ENCODE results near the gene PRKAG1. TPM values are rescaled to one million over a fixed set of nuclear protein-coding genes. Genes with fewer than 3 reads are reported as not detected.

PRKAG1 gene
- total RNA-seq, 2 experiments from 2014 or later, result 58.9 to 66.0 TPM

DNA sequence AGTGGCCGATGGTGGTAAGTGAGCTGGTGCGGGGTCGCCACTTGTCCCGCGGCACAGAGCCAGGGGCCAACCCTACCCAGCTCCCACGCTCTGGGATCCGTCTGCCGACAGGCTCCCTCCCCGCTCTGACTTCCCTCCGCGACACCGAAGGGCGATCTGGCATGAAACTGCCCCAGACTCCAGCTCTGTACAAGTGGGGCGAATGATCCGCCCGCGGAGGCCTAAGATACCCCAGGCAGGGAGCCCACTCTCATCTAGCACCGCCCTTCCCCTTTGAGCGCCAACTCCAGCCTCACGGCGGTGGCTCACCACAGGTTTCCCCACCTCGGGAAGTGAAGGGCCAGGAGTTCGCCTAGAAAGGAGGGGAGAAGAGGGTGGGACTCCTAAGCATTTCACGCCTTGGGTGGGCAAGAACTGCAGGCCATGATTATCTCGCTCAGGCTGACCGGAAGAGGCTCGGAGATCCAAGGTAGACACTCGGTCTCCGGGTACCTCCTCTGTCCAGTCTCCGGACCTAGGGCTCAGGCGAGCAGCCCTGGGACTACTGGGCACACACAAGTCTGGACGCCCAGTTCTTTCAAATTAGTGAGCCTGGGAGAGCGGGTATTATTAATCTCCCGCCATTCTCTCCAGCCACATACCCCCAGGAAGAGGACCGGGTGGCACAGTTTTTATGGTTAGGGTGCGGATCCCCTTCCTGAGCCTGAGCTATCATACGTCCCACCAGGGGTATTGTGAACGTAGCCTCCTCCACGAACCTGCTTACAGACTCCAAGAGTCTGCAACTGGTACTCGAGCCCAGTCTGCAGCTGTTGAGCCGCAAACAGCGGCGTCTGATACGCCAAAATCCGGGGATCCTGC is 39.6 kb downstream of the PRKAG1 start:
- no peak for DNase-seq
- Mint-ChIP-seq H3K4me3 (peak overlapping the region; percentile 75), H3K4me1 (peaks cover 50% of the 10 kb centered on the region), H3K27me3 (peaks cover 82% of the 10 kb centered on the region), H3K9me3 (ENCODE audit: low read depth) (no peaks in the 10 kb centered on the region), H3K27ac (peak overlapping the region; percentile 64), H3K36me3 (no peaks in the 10 kb centered on the region)
- peak; percentile 6 for ATAC-seq
- CTCF ChIA-PET, result interaction anchor here (0.7 to 39.1 kb wide), 27 partner anchors 9 to 187 kb away, joined by 3 to 921 read pairs (median 4); partner anchors contain the start of genes ARF3, DDN, DDX23 and DHH

DNA sequence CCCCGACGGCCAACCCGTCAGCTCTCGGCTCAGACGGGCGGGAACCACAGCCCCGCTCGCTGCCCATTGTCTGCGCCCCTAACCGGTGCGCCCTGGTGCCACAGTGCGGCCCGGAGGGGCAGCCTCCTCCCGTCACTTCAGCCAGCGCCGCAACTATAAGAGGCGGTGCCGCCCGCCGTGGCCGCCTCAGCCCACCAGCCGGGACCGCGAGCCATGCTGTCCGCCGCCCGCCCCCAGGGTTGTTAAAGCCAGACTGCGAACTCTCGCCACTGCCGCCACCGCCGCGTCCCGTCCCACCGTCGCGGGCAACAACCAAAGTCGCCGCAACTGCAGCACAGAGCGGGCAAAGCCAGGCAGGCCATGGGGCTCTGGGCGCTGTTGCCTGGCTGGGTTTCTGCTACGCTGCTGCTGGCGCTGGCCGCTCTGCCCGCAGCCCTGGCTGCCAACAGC is 40.3 kb downstream of the PRKAG1 start, which contains the start of gene WNT1:
Gene WNT1, plus strand, starts transcription at position 32 of the 450 bp plus-strand sequence. Its CDS starts 329 bp downstream, at position 361.
- Mint-ChIP-seq H3K9me3 (ENCODE audit: low read depth) (no peaks in the 10 kb centered on the region), H3K27me3 (peaks cover 81% of the 10 kb centered on the region), H3K4me1 (peaks cover 50% of the 10 kb centered on the region), H3K36me3 (no peaks in the 10 kb centered on the region), H3K4me3 (peak within 1 kb of the TSS; percentile 75), H3K27ac (no peak within 1 kb of the TSS)
- CTCF ChIA-PET, result interaction anchor here (0.7 to 39.1 kb wide), 26 partner anchors 8 to 188 kb away, joined by 3 to 921 read pairs (median 4); partner anchors contain the start of genes ARF3, DDN, DDX23 and DHH
- ATAC-seq (peak; percentile 1), DNase-seq (no peak)

DNA sequence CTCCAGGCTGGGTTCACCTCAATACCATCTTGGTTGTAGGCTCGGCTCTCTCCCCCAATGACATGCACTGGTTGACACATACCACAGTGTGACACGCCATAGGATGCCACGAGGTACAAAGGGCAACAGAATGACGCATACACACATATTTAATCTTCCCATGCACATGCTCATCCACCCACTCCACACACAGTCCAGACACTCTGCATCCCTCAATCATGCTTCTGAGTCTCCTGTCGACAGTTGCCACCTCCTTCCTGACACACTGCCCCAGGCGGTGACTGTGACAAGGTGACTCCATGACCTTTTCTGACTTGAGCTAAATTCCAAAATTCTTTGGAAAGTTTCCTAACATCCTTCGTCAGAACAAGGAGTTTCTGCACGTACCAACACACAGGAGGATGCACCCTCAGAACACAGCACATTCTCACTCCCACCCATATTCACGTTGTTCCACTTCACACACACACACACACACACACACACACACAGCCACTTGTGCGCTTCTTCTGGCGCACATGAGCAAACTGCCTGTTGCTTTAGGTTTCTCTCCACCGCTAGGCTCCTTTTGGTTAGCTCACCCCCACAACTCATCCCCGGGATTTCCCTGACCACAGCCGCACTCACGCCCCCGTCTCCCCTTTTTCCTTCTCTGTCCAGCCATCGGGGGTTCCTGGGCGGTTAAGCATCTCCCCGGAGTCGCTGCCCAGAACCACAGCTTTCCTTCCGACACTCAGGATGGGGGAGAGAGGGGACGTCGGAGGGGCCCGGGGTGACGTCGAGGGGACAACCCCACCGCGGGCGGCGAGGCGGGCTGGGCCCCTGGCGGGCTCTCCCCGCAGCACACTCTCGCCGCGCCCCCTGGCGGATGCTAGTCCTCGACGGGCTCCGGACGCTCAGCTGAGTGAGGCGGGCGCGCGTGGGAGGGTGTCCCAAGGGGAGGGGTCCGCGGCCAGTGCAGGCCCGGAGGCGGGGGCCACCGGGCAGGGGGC is 41.0 kb downstream of the PRKAG1 start:
- Mint-ChIP-seq H3K36me3 (no peaks in the 10 kb centered on the region), H3K27me3 (peaks cover 84% of the 10 kb centered on the region), H3K4me3 (peak overlapping the region; percentile 22), H3K4me1 (peaks cover 56% of the 10 kb centered on the region), H3K27ac (no peak overlapping the region), H3K9me3 (ENCODE audit: low read depth) (no peaks in the 10 kb centered on the region)
- ATAC-seq (peak; percentile 62), DNase-seq (peak; percentile 81)
- CTCF ChIA-PET, result interaction anchor here (0.7 to 39.1 kb wide), 30 partner anchors 8 to 258 kb away, joined by 3 to 921 read pairs (median 4); partner anchors contain the start of genes ARF3, DDN, DDX23 and DHH

DNA sequence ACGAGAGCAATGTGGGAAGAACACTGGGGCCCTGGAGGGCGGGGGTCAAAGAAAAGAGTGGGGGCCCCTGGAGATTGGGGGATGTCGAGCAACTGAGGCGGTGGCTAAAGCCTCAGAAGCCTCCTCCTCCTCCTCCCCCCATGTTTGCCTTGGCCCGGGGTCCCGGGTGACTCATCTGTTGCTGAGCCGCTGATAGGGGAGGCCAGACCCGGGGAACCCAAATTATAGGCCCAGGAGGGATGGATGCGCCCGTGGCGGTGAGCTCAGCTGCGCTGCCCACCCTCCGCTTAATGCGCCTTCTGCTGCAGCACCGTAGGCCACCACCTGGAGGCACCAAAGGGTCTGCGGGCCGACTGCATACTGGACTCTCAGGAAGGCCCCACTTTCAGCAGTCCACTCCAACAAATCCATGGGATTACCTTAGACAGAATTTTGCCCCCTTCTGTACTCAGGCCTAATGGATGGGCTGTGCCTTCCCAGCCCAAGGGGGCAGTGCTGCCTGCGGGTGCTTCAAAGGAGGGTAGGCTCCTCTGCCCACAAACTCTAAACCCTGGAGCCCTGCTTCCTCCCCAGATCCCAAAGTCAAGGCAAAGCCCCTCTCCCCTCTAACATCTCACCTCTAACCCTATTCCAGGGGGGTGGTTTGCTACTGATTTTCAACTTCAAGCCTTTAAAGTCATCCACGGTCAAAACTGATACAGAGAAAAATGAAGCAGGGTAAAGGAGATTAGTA is 44.5 kb downstream of the PRKAG1 start:
- Mint-ChIP-seq H3K27me3 (peaks cover 89% of the 10 kb centered on the region), H3K27ac (no peak overlapping the region), H3K9me3 (ENCODE audit: low read depth) (no peaks in the 10 kb centered on the region), H3K4me3 (no peak overlapping the region), H3K36me3 (peaks cover 2% of the 10 kb centered on the region), H3K4me1 (peaks cover 51% of the 10 kb centered on the region)
- DNase-seq (peak; percentile 62), ATAC-seq (no peak)
- CTCF ChIA-PET, result interaction anchor here (0.6 to 39.1 kb wide), 6 partner anchors 12 to 122 kb away, joined by 3 to 921 read pairs (median 5); partner anchors contain the start of genes ARF3, DDN, DDX23 and WNT1

GRCh38 chr12:48973531-48973930 is 45.0 kb downstream of the PRKAG1 start:
- DNase-seq (no peak), ATAC-seq (no peak)
- Mint-ChIP-seq H3K36me3 (peaks cover 2% of the 10 kb centered on the region), H3K4me1 (peaks cover 45% of the 10 kb centered on the region), H3K27me3 (peaks cover 89% of the 10 kb centered on the region), H3K4me3 (no peak overlapping the region), H3K9me3 (ENCODE audit: low read depth) (no peaks in the 10 kb centered on the region), H3K27ac (no peak overlapping the region)
- CTCF ChIA-PET, result interaction anchor here (0.6 to 39.1 kb wide), 5 partner anchors 16 to 121 kb away, joined by 3 to 921 read pairs (median 5); partner anchors contain the start of genes ARF3, DDN, DDX23 and WNT1

- no peak overlapping the region for H3K4me3 Mint-ChIP-seq
- ATAC-seq, result no peak
- H3K4me1 Mint-ChIP-seq, result peaks cover 45% of the 10 kb centered on the region
- H3K27ac Mint-ChIP-seq, result no peak overlapping the region
- H3K36me3 Mint-ChIP-seq, result peaks cover 2% of the 10 kb centered on the region
- CTCF ChIA-PET, result interaction anchor here (0.6 to 39.1 kb wide), 5 partner anchors 16 to 121 kb away, joined by 3 to 921 read pairs (median 4); partner anchors contain the start of genes DDN, DDX23 and WNT1
- no peaks in the 10 kb centered on the region for H3K9me3 Mint-ChIP-seq (ENCODE audit: low read depth)
- H3K27me3 Mint-ChIP-seq, result peaks cover 94% of the 10 kb centered on the region
- DNase-seq, result no peak
Observed at GRCh38 chr12:48972952-48973483, 45.6 kb downstream of the PRKAG1 start.

GRCh38 chr12:48972213-48972951 is 46.2 kb downstream of the PRKAG1 start:
- peak overlapping the region; percentile 46 for H3K4me3 Mint-ChIP-seq
- peak; percentile 70 for DNase-seq
- CTCF ChIA-PET, result interaction anchor here (1.0 to 39.1 kb wide), 3 partner anchors 16 to 79 kb away, joined by 3 to 921 read pairs (median 4); partner anchors contain the start of genes DDN and WNT1
- peaks cover 2% of the 10 kb centered on the region for H3K36me3 Mint-ChIP-seq
- no peak overlapping the region for H3K27ac Mint-ChIP-seq
- peak; percentile 50 for ATAC-seq
- H3K9me3 Mint-ChIP-seq (ENCODE audit: low read depth), result no peaks in the 10 kb centered on the region
- H3K27me3 Mint-ChIP-seq, result peaks cover 93% of the 10 kb centered on the region
- peaks cover 40% of the 10 kb centered on the region for H3K4me1 Mint-ChIP-seq

GRCh38 chr12:48970702-48971334 is 47.8 kb downstream of the PRKAG1 start:
- ATAC-seq (no peak), DNase-seq (no peak)
- Mint-ChIP-seq H3K27me3 (peaks cover 79% of the 10 kb centered on the region), H3K4me1 (peaks cover 33% of the 10 kb centered on the region), H3K9me3 (ENCODE audit: low read depth) (no peaks in the 10 kb centered on the region), H3K4me3 (peak overlapping the region; percentile 46), H3K27ac (no peak overlapping the region), H3K36me3 (peaks cover 2% of the 10 kb centered on the region)
- CTCF ChIA-PET, result interaction anchor here (0.8 to 39.1 kb wide), 5 partner anchors 13 to 117 kb away, joined by 3 to 921 read pairs (median 3); partner anchors contain the start of genes ARF3, DDN and WNT1

DNA sequence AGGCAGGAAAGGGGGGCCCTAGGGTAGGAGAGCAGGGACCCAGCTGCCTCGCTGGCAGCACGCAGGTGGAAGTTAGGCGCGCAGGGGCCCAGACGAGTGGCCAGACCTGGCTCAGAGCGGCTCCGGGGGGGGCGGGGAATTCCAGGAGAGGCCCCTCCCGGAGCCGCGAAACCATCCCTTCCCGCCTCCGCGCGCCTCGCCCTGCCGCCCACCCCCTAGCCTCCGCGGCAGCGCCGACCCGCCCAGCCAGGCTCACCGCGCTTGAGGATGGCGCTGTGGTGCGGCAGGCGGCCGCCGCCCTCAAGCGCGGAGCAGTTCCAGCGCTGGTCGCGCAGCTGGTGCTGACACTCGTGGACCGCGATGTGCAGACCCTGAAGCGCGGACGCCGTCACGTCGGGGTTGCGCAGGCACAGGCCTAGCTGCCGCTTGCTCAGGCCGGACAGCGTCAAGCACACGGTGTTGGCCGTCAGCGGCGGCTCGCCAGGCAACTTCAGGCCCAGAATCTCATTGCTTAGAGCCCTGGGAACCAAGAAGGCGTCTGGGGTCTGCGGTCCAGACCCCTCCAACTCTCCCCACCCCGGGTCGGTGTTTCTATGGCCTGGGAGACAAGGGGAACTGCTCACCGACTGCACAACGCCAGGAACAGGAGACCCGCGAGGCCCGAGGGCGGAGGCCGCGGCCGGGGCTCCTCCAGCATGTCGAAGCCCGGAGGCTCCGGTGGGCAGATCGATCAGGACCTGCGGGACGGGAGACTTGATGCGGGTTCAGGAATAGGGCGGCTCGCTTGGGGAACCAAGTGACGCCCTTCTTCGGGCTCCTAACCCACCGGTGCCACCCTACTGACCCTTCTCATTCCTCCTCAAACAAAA is 48.5 kb downstream of the PRKAG1 start:
- peak; percentile 37 for ATAC-seq
- DNase-seq, result no peak
- H3K27me3 Mint-ChIP-seq, result peaks cover 77% of the 10 kb centered on the region
- H3K27ac Mint-ChIP-seq, result no peak overlapping the region
- CTCF ChIA-PET, result interaction anchor here (0.8 to 39.1 kb wide), 9 partner anchors 10 to 118 kb away, joined by 3 to 921 read pairs (median 4); partner anchors contain the start of genes ARF3, DDN and WNT1
- no peak overlapping the region for H3K4me3 Mint-ChIP-seq
- H3K9me3 Mint-ChIP-seq (ENCODE audit: low read depth), result no peaks in the 10 kb centered on the region
- peaks cover 2% of the 10 kb centered on the region for H3K36me3 Mint-ChIP-seq
- H3K4me1 Mint-ChIP-seq, result peaks cover 33% of the 10 kb centered on the region

- H3K36me3 Mint-ChIP-seq, result peaks cover 2% of the 10 kb centered on the region
- DNase-seq (no peak), ATAC-seq (no peak)
- peaks cover 33% of the 10 kb centered on the region for H3K4me1 Mint-ChIP-seq
- no peak overlapping the region for H3K4me3 Mint-ChIP-seq
- no peaks in the 10 kb centered on the region for H3K9me3 Mint-ChIP-seq (ENCODE audit: low read depth)
- peaks cover 70% of the 10 kb centered on the region for H3K27me3 Mint-ChIP-seq
- H3K27ac Mint-ChIP-seq, result no peak overlapping the region
- CTCF ChIA-PET, result interaction anchor here (0.6 to 39.1 kb wide), 11 partner anchors 9 to 378 kb away, joined by 3 to 921 read pairs (median 4); partner anchors contain the start of genes ARF3, DDN and WNT1
Observed at GRCh38 chr12:48969160-48969771, 49.3 kb downstream of the PRKAG1 start.
